Cerebellar cortex (tissue), 1 donor: ENCODE data around the gene GAPVD1.
A peak's percentile ranks its signal among the peaks of the same experiment; 100 is the strongest.
"Not testable (repeated sequence)": the region's sequence is repeated elsewhere in the genome, so short reads cannot be mapped to it uniquely, and the experiment has no call there.

Experiments used
- DNase-seq: peaks from one replicate; pipeline ENCODE4 v3.0.0-alpha.2; 2015; ENCODE audit warnings: low spot score

Gene GAPVD1

GRCh38 chr9:125316359-125316758 is 54.7 kb downstream of the GAPVD1 start:
- DNase-seq: not testable (repeated sequence)

GRCh38 chr9:125317704-125318103 is 56.1 kb downstream of the GAPVD1 start:
- DNase-seq: no peak

GRCh38 chr9:125321496-125321895 is 59.9 kb downstream of the GAPVD1 start:
- DNase-seq: no peak

- no peak for DNase-seq
These were observed 62.0 kb downstream of the GAPVD1 start for GRCh38 chr9:125323615-125324014.

GRCh38 chr9:125325826-125326225 is 64.2 kb downstream of the GAPVD1 start:
- DNase-seq: no peak

GRCh38 chr9:125329978-125330377 is 68.4 kb downstream of the GAPVD1 start:
- no peak for DNase-seq

- no peak for DNase-seq
These were observed 69.0 kb downstream of the GAPVD1 start for GRCh38 chr9:125330587-125330986.

- no peak for DNase-seq
These were observed 70.9 kb downstream of the GAPVD1 start for GRCh38 chr9:125332527-125332926.

GRCh38 chr9:125337236-125337635 is 75.6 kb downstream of the GAPVD1 start:
- peak; percentile 7 for DNase-seq

- DNase-seq: no peak
These were observed 77.3 kb downstream of the GAPVD1 start for GRCh38 chr9:125338929-125339328.

GRCh38 chr9:125341566-125341965 is 79.9 kb downstream of the GAPVD1 start:
- DNase-seq: no peak

- DNase-seq: peak; percentile 23
These were observed 82.1 kb downstream of the GAPVD1 start for GRCh38 chr9:125343518-125344275.

GRCh38 chr9:125346080-125346732 is 84.6 kb downstream of the GAPVD1 start:
- no peak for DNase-seq

GRCh38 chr9:125355601-125356000 is 94.0 kb downstream of the GAPVD1 start:
- no peak for DNase-seq

- no peak for DNase-seq
These were observed 94.4 kb downstream of the GAPVD1 start for GRCh38 chr9:125356032-125356431.

- no peak for DNase-seq
These were observed 97.4 kb downstream of the GAPVD1 start for GRCh38 chr9:125359011-125359410.

GRCh38 chr9:125360601-125361000 is 99.0 kb downstream of the GAPVD1 start:
- no peak for DNase-seq

- peak; percentile 25 for DNase-seq
These were observed 100.4 kb downstream of the GAPVD1 start for GRCh38 chr9:125361837-125362531.

GRCh38 chr9:125366676-125367075 is 105.0 kb downstream of the GAPVD1 start:
- DNase-seq: no peak

- no peak for DNase-seq
These were observed 109.2 kb downstream of the GAPVD1 start for GRCh38 chr9:125370786-125371185.

- no peak for DNase-seq
These were observed 111.0 kb downstream of the GAPVD1 start for GRCh38 chr9:125372441-125373226.
